GM18870 (cell line): ENCODE measurements around the gene SHANK2.
"Not testable (repeated sequence)": the region's sequence is repeated elsewhere in the genome, so short reads cannot be mapped to it uniquely, and the experiment has no call there.

ENCODE experiments used
- ATAC-seq: cut with Tn5 transposase; IDR thresholded peaks from one replicate; pipeline ENCODE4 v1.9.1; 2021; ENCODE audit warnings: moderate library complexity; ENCODE audit not compliant: unreplicated experiment

Gene SHANK2

DNA sequence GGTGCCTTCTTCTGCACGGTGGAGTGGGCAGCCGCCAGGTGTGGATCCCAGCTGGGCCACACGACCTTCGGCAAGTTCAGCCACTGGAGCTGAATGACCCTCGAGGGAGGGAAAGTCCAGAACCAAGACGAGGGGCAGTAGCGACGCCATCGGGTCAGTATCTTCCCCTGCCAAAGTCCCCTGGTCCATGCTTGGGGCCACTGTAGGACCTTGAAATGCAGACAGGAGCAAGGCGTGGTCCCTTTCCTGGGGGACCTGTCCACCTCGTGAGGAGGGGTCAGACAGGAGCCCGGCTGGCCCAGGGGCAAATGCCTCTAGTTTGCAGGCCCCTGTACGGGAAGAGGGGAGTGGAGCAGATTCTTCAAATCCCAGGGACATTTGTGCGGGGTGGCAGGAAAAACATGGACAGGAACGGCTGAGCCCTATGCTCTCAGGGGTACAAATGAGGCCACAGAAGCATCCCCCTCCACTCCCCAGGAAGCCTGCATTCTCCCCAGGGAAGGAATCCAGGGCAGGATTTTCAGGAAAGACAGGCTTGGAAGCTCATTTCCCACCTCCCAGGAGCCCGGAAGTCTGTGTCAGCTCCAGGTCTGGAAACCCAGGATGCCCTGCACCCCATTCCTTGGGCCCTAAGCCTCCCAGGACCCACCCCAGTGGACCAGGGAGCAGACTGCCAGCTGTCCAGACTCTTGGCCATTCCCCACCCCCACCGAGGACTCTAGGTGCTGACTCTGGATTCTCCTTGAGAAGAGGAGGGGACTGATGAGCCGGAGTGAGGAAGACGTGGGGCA is 6.6 kb downstream of the SHANK2 start:
- no peak for ATAC-seq

DNA sequence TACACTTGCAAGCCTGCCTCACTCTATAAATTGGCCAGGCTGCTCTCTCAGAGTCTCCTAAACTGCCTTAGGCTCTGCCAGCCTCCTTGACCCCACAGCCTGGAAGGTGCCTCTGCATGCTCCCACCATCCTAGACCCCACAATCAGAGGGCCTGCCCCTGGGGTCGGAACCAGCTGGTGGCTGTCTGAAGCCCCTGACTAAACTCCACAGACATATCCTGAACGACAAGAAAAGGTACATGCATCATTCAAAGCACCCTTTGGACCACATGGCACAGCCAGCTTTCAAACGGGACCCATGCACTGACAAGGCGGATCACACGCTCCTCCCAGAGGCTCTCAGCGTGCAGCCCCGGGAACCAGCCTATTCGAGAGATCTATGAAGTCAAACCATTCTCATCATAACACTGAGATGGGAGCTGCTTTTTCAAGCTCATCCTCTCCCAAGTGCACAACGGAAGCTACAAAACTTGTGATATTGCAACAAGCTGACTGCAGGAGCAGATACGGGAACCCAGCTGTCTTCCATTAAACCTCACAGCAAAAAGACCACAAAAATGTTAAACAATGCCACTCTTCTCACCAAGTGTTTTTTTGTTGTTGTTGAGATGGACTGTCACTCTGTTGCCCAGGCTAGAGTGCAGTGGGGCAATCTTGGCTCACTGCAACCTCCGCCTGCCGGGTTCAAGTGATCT is 8.1 kb downstream of the SHANK2 start:
- no peak for ATAC-seq

DNA sequence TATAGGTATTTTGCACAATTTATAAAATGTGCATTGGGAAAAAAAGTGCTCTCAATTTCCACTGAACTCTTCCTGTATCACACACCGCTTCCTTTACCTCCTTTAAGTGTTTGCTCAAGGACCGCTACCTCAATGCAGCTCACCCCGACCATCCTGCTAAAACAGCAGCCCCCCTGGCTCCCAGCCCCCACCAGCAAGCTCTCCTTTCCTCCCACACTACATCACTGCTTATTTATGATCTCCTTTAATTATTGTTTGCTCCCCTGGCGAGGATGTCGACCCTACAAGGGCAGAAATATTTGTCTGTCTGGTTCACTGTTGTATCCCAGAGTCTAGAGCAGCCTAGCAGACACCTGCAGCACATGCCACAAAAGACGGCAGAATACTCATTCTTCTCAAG is 10.0 kb downstream of the SHANK2 start:
- no peak for ATAC-seq

DNA sequence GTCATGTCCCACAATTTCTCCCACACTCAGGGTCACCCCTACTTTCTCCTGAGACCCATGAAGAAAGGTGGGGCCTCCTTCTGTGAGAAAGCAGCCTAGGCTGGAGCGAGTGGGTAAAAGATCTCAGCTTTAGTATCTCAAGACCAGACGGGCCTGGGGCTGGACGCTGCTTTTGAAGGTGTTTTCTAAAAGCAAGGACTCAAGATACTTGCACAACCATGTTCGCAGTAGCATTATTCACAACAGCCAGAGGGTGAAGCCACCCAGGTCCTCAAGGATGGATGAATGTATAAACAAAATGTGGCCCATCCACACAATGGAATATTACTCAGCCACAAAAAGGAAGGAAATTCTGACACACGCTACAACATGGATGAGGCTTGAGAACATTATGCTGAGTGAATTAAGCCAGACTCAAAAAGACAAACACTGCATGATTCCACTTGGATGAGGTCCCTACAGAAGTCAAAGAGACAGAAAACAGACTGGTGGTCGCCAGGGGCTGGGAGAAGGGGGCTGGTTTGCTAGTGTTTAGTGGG is 10.6 kb downstream of the SHANK2 start:
- ATAC-seq = no peak

DNA sequence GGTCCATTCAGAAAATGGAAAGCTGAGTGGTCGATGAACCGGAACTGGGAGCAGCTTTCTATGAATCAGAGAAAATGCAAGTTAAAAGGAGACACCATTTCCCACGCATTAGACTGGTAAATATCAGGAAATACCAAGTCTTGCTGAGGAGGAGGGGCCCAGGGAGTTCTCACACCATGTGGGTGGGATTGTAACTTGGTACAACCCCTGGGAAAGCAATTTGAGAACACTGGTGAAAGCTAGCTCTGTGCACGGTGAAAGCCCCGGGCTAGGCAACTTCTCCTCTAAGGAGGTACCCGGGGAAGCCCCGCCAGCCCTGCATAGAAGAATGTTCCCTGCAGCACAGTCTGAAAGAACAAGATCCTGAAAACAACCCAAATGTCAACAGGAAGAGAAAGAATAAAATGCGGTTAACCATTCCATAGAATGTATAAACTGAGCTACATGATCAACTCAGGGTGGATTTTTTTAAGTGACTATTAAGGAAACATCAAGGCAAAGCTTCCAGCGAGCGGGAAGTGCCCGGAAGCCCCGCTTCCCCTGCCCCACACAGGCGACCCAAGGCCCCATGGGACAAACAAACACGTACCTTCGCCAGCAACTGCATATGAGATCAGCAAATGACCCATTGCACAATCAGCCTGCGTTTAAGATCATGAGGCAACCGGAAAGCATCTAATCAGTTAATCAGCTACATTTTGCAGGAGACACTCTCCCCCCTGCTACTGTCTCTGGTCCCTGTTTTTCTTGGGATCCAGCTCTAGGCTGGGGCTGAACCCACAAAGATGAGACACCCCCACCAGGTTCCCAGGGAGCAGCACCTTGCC is 11.3 kb downstream of the SHANK2 start:
- no peak for ATAC-seq

DNA sequence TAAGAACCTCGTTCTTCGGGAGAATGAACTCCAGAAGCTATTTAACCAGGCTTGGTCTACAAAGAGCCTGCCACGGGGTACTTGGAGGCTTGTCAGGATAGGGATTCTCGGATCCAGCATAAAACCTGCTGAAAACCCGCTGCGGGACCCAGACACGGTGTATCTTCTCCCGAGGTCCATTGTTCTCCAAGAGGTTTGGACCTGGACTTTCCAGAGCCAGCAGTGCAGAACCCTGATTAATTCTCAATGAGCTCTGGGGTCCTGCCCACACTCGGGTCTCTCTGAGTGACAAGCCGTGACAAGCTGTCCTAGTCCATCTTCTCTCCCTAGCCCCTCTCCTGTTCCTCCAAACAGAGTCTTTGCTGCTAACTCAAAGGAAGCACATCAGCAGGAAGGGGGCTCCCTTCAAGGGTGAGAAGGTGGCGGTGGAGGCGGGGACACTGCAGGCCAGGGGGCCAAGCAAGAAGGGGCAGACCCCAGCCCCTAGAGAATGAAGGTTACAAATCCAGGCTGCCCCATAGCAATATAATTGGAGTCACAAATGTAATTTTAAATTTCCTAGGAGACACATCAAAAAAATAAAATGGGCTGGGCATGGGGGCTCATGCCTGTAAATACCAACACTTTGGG is 12.2 kb downstream of the SHANK2 start:
- ATAC-seq = no peak

DNA sequence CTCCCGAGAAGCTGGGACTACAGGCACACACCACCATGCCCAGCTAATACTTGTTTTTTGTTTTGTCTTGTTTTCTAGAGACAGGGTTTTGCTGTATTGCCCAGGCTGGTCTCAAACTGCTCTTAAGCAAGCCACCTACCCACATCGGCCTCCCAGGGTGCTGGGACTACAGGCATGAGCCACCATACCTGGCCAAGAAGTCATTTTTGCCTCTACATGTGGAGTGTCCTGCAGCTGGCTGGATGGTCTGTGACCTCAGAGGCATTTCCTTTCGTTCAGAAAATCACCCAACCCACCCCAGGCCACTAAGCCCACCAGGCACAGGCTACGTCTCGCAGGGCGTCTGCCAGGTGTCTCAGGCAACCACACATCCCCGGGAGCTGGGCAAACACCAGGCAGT is 12.8 kb downstream of the SHANK2 start:
- no peak for ATAC-seq

DNA sequence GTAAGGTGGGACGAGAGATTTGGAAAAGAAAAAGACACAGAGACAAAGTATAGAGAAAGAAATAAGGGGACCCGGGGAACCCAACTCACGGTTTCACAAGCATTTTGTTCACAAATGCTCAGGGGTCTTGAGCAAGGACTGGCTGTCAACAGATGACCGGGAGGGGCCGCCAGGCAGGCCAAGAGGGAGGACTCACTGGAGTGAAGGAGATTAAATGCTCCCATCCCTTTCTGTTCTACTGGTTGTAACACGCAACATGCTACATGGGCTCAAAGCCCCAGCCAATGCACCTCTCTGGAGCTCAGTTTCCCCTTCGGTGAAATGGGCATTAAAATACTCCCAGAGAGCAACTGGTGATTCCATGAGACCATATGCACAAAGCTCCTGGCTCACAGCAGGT is 13.4 kb downstream of the SHANK2 start:
- ATAC-seq = no peak

DNA sequence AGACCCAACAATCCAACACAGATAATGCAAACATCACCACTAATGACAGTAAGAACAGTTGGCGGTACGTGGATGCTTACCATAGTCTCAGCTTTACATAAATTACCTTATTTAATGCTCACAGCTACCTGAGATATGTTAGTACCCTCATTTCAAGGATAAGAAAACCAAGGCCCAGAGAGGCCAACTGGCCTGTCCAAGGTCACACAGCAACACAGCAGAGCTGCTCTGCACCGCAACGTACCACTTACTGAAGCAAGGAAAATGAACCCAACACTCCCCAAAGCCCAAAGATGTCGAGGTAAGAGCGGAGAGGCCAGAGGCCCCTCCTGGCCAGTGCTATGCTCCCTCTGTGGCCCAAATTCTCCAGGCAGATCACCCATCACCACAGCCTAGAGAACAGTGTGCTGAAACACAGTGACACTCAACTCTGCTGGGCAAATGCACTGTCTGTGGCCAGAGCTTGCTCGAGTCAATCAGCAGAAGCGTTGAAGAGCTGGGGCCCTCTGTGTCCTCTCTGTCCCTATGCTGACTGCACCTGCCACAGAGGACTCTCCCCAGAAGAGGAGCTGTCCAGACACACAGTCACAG is 14.0 kb downstream of the SHANK2 start:
- ATAC-seq = no peak

DNA sequence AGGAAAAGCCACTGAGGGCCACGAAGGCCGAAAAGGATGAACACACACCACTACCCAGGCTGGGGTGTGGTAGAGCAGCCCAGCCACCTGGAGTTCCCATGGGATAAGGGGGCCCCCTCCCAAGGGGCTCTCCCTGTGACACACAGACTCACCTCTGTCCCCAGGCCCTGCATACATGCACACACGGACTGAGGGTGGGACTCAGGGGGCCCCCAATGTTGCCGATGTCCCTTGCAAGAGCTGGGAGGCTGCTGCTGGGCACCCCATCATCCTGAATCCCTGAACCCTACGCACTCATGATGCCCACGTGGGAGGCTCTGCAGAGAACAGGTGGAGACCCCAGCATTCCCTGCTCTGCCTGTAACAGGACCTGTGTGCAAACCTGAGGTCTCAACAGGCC is 14.5 kb downstream of the SHANK2 start:
- no peak for ATAC-seq

DNA sequence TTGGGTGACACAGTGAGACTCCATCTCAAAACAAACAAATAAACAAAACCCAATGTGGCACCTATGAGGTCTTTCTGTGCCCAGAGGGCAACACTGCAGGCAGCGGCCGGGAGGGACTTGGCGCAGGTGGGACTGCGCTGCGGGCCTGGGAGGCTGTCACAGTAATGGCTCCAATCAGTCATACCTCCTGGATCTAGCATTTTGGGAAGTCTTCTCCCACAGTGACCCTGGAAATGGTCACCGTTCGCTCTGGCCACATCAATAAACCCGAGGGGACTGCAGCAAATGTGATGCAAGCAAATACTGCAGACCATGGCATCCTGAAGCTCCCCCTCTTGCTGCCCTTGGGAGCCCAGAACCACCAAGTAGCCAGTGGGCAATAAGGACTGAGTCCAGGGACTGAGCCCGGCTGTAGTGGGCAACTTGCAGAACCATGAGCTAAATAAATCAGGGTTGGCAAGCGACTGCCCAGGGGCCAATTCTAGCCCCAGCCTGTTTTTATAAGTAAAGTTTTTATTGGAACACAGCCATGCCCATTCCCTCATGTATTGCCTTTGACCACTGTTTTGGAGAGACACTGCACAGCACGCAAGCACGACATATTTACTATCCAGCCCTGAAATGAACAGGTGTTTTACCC is 15.4 kb downstream of the SHANK2 start:
- no peak for ATAC-seq

DNA sequence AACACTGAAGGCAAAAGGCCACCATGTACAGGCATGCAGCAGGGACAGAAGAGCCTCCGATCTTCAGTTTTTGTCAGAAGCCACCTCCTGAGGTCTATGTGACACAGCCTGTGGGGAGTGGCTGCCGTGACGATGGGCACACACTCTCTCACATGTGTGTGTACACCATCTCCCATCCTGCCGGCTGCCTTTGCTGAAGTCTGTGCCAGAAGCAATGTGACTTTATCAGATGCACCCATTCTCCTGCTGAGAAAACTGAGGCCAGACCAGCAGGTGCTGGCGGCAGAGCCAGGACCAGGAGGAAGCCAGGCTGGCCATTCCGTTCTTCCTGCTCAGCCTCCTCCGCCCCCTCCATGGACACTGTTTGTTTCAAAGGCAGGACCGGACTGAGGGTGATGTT is 16.7 kb downstream of the SHANK2 start:
- ATAC-seq = no peak

DNA sequence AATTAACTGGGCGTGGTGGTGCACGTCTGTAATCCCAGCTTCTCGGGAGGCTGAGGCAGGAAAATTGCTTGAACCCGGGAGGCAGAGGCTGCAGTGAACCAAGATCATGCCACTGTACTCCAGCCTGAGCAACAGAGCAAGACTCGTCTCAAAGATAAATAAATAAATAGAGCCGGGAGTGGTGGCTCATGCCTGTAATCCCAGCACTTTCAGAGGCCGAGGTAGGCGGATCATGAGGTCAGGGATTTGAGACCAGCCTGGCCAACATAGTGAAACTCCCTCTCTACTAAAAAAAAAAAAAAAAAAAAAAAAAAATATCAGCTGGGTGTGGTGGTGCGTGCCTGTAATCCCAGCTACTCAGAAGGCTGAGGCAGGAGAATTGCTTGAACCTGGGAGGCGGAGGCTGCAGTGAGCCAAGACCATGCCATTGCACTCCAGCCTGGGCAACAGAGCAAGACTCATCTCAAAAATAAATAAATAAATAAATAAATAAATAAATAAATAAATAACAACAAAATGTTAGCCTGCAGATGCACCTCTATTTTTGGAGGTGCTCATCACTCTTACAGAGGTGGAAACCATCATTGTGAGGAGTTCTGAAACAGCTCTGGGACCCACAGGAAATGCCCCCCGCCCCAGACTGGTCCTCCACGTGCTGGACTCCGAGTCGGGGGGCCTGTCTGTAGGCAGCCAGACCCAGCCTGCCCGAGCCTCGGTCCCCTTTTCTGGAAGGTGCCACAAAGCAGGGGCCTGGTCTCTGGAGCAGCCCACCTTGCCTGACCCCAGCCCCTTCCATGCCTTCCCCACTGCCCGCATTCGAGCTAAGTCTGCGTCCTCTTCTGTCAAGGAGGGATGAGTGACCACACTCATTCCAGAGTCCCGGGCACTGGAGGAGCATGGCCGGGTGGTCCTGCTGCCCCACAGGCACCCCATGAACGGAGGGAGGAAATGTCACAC is 18.2 kb downstream of the SHANK2 start:
- not testable (repeated sequence) for ATAC-seq

DNA sequence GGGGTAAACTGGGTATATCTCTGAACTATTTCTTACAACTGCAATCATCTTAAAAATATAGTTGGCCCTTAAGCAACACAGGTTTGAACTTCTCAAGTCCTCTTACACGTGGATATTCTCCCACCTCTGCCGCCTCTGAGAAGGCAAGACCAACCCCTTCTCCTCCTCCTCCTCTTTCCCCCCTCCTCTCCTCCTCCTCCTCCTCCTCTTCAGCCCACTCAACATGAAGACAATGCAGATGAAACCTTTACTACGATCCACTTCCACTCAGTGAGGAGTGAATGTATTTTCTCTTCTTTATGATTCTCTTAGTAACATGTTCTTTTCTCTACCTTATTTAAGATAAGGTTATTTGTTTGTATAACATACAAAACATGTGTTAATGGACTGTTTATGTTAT is 20.0 kb downstream of the SHANK2 start:
- no peak for ATAC-seq

DNA sequence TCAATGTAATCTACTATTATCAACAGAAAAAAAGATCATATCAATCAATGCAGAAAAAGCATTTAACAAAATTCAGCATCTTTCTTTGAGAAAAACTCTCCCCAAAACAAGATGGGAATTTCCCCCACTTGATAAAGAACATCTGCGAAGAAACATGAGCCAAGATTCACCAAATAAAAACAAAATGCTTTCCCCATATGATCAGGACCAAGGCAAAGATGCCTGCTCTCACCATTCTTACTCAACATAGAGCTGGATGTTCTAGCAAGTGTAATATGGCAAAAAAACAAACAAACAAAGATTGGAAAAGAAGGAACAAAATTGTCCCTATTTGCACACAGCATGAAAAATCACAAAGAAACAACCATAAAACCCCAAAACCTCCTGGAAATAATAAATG is 23.4 kb downstream of the SHANK2 start:
- ATAC-seq = no peak

DNA sequence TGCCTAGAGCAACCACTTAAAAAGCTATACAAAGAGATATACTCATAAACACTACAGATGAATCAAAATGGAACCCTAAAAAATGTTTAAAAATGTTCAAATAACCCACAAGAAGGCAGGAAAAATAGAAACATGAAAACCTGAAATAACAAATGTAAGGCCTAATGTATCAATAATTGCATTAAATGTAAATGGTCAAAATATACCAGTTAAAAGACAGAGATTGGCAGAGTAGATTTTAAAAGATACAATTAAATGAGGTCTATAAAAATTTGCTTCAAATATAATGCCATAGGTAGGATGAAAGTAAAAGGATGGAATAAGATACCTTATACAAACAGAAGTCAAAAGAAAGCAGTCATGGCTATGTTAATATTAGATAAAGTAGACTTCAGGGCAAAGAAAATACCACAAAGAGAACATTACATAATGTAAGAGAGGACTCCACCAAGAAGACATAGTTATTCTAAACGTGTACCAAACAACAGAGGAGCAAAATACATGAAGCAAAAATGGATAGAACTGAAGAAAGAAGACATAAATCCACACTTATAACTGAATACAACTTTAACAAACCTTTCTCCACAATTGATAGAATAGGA is 25.2 kb downstream of the SHANK2 start:
- no peak for ATAC-seq

DNA sequence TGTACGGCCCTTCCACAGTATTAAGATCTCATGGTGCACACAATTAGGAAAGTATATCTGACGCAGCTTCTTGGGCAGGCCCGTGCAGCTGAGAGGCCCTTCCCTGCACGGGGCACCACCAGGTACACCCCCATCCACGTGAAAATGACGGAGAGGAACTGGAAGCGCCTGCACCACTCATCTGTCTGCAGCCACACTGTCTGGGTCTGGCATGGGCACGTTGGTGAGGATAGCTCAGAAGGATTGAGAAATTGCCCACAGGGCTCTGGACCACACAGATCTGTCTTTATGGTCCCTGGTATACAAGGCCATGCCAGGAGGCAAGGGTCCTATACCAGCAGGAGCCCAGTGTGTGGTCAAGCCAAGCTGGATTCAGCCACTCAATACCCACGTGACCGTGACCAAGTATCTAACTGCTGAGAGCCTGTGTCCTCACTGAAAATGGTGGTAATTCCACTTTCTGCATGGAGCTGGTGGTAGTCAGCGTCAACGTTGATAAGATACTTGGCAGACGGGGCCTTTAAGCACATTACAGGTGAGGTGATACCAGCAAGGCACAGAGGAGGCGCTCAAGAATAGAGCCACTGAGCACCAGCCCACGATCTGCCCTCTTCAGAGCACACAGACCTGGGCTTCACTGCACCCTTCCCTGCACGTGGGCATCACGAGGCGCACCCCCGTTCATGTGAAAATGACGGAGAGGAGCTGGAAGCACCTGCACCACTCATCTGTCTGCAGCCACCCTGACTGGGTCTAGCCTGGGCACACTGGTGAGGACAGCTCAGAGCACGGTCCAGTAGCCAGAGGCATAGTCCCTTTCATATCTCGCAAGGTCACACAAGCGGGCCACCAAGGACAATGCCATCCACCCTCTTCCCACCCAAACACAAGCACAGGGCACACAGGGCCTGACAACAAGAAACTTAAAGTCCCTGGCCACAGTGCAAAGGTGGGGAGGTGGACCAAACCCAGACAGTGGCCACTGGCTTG is 28.4 kb downstream of the SHANK2 start:
- no peak for ATAC-seq

DNA sequence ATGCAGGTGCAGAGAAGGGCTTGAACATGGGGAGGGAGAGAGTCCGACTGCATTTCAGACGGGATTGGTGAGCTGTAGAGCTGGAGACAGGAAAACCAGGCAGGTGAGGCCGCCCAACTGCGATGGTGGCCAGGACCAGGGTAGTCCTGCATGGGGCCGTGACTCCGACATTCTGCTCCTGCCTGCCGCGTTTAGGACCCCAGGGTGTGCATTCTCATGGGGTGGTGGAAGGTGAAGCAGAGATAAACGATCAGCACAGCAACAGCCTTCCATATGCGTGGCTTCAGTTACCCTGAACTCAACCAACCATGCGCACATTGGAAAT is 29.3 kb downstream of the SHANK2 start:
- ATAC-seq = no peak
